GM19455 (cell line): ENCODE results near the gene SNX25.
"Not testable (repeated sequence)": the region's sequence is repeated elsewhere in the genome, so short reads cannot be mapped to it uniquely, and the experiment has no call there.

ENCODE experiments used
- ATAC-seq: cut with Tn5 transposase; IDR thresholded peaks from one replicate; pipeline ENCODE4 v1.9.1; 2021; ENCODE audit not compliant: unreplicated experiment

SNX25 gene

DNA sequence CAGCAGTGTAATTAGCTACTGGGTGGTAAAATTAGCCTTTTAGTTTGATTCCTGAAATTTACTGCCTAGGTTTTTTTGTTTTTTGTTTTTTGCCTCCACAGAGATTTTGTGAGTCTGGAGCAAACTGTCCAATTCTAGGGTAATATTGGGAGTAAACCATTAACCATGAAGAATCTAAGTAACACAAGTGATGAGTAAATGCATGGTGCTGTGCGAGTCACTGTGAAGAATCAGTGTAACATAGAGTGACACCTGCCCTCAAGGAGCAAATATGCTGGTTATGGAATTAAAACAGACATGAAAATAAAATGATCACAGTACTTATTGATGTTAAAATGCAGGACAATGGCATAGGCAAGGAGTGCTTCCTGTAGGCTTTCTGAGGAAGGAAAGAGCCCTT is 126.2 kb downstream of the SNX25 start:
- no peak for ATAC-seq

DNA sequence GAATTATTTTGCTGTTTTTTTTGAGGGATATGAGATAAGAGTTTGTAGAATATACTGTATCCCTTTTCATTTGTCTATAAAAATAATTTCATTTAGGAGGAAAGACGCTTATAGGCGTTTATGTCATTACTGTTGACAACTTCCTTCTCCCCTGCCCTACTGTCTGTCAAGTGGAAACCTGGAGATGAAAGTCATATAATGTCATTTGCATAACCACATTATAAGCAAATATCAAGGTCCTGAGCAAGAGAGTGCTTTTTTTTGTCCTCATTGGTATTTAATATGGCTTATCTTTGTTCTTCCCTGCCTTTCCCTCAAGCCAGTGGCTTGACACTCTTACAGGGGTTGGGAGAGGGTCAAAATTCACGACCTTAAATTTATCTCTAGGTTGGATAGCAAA is 130.5 kb downstream of the SNX25 start:
- no peak for ATAC-seq

DNA sequence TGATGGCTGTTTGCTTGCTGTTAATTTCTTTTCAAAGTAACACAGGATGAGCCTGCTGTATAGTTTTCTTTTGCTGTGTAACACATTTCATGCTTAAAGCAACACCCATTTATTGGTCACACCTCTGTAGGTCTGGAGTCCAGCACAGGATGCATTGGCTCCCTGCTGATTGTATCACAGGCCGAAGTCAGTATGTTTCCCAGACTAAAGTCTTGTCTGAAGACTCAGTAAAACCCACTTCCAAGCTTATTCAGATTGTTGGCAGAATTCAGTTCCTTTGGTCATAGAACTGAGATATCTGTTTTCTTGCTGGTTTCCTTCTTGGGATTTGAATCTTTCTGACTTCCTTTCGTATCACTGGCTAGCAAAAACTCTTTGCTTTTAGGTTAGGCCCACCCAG is 132.0 kb downstream of the SNX25 start:
- ATAC-seq = no peak

DNA sequence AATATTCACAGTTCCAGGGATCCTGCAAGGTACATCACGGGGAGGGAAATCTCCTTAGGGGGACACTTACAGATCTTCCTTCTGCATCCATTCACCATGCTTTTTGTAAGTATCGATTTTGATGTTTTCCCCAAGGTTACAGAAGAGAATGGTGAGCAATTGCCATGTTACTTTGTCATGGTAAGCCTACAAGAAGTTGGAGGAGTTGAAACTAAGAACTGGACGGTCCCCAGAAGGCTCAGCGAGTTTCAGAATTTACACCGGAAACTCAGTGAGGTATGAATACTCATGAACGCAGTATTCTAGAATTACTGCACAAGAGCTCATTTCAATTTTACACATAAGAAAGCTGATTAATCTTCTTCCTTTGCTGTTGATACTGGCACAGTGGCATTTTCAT is 132.4 kb downstream of the SNX25 start:
- ATAC-seq = peak; percentile 68

- ATAC-seq = peak; percentile 42
These were observed 134.6 kb downstream of the SNX25 start for GRCh38 chr4:185343726-185344581.

DNA sequence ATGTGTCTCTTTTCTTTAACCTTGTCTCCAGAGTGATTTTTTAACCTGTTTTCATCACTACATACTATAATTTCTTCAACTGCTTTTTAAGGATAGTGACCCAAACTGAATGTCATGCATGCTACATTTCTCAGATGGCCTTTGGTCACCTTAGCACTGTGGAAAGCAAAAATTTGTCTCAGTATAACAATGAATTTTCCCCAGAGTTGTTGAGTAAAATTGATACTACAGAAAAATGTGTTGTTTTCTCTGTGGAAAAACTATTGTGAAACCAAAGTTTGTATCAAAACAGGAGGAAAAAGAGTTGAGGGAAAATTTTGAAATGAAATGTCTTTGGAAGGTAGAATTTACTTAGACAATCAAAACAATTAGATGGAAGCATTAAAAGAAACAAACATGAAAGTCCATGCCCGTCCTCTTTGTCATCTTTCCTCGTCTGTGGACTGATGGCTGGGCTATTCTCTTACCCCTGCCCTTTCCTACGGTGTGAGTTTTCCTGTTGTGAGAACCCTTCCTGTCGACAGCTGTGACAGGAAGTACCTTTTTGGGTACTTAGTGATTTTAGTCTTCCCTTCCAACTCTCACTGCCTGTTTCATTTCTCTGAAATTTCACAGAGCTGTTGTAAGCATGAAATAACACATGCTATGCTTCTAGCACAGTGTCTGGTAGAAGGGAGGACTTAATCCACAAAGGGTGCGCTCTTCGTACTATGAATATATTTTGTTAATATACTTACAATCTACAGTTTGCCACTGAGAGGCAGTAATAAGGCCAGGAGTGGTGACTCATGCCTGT is 135.5 kb downstream of the SNX25 start:
- peak; percentile 51 for ATAC-seq

DNA sequence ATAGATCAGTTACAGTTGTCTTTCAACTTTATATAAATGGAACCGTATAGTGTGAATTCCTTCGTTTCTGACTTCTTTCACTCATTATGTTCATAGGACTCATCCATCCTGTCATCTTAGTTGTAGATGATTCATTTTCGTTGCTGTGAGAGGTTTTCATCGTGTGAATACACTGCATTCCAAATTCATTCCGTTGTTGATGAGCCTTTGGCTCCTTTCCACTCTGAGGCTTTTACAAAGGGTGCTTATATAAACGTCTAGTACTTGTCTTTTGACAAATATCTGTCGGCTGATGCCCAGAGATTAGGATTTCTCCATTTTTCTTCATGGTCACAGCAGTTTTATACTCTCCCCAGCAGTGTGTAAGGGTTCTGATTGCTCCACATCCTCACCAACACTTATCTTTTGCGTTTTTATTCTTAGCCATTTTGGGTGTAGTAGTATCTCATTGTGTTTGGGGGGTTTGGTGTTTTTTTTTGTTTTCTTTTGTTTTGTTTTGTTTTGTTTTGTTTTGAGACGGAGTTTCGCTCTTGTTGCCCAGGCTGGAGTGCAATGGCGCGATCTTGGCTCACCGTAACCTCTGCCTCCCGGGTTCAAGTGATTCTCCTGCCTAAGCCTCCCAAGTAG is 137.7 kb downstream of the SNX25 start:
- no peak for ATAC-seq

DNA sequence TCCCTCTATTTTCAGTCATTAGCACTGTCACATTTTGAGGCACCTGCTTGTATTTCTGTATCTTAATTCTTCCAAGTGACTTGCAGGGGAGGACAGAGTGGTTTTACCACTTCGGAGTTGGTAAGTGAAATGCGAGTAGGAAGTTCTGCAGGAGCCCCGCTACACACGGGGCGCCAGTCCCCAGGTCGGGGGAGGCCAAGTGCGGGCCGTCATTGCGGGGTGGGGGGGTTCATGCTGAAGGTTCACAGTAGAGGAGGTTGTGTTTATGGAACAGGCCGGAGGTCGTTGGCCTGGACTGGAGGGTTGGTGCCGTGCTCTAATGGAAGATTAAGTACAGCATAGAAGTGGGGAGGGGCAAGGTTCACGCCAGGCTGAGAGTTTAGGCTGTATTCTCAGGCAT is 142.3 kb downstream of the SNX25 start:
- no peak for ATAC-seq

- no peak for ATAC-seq
These were observed 142.8 kb downstream of the SNX25 start for GRCh38 chr4:185352202-185352601.

- no peak for ATAC-seq
These were observed 143.3 kb downstream of the SNX25 start for GRCh38 chr4:185352741-185353140.

DNA sequence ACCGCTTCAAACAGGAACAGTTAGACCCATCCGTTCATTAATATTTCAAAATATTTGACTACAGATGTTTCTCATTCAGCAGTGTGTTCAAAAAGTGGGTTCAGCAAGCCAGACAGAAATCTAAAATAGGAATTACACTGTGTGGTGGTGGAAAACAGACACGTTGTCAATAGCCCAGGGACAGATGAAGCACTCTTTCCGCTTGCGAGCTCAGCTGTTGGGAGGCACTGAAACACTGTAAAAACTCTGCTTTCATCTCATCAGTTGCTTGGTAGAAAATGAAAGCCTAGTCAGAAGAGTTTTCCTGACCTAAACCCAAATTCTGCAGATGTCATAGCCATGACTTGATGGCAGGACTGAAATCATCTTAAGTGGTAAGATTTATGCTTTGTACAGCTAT is 147.8 kb downstream of the SNX25 start:
- ATAC-seq = no peak

DNA sequence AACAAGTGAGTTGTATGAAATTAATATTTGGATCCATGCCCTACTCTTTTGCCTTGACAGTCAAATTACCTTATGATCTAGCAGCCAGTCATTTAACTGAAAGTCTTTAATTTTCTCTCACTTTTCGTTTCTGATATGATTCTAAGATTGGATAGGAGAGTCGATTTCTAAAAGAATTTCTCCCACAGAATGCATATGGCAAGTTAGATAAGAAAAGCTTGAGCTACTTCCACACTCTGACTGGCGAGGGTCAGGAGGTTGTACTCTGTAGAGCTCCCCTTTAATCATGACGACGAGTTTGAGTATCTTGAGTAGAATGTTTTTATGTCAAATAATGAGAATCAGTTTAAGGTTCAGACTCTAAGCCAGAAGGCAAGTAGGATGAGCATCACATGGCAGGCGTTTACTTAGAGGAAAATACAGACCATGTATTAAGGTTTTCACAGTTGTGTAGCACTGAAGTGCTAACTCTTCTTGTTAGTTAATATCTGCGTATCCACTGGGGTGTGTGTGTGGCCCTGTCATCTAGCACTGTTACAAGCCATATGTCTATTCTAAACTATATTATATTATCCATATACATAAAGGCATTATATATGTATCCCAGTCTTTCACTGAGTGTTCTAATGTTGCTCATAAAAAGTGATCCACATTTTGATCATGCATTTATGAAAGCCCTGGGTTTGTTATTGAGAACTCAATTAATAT is 148.5 kb downstream of the SNX25 start:
- no peak for ATAC-seq

DNA sequence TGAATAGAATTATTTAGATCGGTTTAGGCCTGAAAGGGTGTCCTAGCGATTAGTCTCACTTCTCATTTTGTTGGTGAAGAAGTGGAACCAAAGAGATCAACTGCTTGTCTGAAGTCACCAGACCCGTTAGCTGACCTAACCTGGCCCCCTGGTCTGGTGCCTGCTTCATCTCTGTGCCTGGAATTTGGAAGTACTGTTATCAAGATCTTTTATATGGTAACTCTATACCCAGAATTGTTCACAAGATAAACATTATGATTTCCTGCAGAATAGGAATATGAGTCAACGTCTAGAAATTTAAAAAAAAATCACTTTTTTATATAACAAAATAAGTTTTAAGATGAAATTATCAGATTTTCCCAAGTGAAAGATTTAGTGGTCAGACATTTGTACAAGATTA is 149.1 kb downstream of the SNX25 start:
- ATAC-seq = no peak

GRCh38 chr4:185358959-185359358 is 149.6 kb downstream of the SNX25 start:
- no peak for ATAC-seq

DNA sequence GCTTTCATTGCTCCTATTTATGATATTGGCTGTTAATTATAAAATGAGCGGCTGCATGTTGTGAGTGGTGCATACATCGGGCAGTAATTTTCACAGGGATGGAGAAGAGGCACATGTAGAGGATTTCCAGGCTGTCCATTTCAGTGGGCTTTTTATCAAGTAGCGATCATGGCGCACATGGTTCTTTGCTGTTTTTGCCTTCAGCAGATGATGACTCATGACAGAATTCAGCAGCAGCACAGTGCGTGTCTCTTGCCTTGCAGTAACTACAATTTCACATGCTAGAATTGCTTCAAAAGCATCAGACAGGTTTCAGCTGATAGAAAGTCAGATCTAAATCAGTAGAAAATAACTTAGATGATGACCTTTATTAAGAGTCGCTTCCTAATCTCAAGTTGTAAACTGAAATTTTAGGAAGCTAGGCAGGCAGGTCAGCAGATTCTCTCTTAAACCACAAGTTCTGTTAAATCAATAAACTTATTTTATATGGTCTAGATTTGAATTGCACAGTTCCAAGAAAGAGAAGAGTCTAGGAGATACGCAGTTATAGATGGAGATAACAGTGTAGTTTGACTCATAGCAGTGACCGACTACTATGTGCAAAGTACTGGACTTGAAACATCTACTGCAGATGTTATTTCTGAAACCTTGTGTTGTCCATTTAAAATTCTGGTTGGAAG is 150.5 kb downstream of the SNX25 start:
- no peak for ATAC-seq

DNA sequence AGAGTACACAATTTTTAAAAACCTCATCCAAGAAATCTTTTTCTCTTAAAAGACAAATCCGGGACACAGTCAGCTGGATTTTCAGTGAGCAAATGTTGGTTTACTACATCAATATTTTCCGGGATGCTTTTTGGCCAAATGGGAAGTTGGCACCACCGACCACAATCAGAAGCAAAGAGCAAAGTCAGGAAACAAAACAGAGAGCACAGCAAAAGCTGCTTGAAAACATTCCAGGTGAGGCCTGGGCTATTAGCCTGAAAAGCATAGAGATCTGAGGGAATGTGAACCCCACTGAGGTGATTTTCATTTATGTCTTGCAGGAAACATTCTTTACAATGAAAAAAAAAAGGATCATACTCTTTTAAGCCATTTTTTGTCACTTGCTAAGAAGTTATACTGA is 152.5 kb downstream of the SNX25 start:
- ATAC-seq = no peak

- ATAC-seq = not testable (repeated sequence)
These were observed 153.2 kb downstream of the SNX25 start for GRCh38 chr4:185362570-185362969.

DNA sequence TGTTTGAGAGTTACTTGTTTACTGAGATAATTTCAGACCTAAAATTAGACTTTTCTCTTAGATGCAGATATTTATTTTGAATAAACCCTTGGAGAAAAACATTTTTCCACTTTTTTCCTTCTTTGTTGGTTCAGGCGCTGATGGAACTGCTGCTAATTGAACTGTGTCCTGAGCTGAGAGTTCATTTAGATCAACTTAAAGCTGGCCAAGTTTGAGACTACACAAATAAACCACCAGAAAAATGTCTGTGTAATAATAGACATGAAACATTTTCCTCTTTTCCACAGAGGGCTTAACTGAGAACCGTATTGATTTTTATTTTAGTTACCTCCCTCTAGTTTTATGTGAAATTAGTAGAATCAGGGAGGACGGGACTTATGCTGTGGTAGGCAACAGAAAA is 153.9 kb downstream of the SNX25 start:
- ATAC-seq = no peak

DNA sequence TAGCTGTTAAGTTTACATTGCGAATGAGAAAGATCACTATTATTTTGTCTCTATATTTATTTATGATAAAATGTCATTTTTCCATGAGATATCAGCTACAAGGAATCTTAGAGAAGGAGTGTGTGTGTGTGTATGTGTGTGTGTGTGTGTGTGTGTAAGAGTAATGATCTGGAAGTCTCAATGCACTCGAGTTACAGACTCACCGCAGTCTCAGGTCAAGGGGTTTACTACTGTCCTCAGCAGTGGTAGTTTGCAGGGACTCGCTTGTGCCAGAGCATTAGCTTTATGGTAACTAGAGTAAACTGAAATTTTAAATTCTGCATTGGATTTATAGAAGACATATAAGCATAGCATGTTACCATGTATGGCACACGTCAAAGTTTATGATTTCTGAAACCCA is 155.5 kb downstream of the SNX25 start:
- no peak for ATAC-seq

GRCh38 chr4:185369731-185370130 is 160.3 kb downstream of the SNX25 start:
- ATAC-seq = no peak
